Inflammatory macrophage (primary cell): ENCODE data around the gene C9.
"Not testable (repeated sequence)": the region's sequence is repeated elsewhere in the genome, so short reads cannot be mapped to it uniquely, and the experiment has no call there.

Source experiments
- DNase-seq, 2 donors: peaks; one replicate each; pipeline ENCODE4 v3.0.0-alpha.2; 2020 to 2022

The C9 gene

DNA sequence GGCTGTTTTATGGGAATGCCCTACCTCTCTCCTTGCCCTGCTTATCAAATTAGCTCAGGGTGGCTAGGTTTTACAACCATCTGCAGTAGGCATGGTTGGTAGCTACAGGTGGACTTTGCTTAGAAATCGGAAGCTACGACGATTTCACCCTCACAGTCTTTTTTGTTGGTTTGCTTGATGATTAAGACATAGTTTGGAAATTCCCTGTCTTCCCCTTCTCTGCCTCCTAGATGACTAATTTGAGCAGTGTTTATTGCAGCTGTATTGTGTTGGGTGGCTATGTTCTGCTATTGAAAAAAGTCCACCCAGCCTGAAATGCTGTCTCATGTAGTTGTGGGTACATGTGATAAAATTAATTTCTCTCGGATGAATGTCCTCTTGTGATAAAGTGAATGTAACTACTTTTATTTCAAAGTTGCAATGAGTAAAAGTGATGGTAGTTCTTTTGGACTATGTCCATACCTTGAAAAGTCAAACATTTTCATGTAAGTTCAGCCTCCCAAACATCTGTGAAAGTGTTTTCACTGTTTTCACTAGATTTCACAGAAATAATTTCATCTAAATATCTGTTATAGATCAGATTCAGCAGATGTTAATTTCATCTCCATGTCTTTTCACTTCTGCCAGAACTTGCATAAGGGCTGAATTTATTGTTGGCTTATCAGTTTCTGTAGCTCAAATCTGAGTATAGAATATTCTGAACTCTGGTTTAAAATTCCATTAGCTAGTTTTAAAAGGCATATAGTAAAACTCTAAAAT is 107.6 kb downstream of the C9 start:
- DNase-seq = peak; percentile 86 to 89

GRCh38 chr5:39255406-39255805 is 108.9 kb downstream of the C9 start:
- DNase-seq = no peak

DNA sequence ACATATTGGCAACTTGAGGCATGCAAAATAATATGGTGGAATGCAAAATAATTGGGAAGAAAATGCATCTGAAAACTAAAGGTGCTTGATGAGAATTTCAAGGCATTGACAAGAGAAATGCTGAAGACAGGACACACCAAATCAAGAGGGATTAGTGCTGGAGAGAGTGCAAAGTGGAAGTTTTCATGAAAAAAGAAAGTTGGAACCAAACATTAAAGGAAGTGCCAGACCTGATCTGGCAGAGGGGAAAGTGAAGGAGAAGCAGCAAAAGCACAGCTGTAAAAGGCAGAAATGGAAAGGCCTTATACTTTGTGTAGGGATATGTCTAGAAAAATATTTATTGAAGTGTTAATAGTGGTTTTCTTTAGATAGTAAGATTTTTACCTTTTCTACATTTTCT is 109.6 kb downstream of the C9 start:
- DNase-seq = no peak

DNA sequence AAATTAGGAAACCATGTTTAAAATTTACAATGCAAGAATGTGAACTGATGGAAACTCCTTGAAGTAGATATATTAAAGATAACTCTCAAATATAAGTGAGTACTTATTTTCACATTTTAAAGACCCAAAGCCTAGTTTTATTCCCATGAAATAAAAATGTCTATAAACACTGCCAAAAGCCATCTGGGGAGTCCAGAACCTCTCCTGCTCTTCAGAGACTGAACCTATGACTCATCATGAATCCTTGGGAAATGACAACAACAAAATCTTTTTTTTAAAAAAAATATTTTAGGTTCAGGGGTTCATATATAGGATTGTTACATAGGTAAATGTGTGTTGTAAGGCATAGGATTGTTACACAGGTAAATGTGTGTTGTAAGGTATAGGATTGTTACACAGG is 111.1 kb downstream of the C9 start:
- DNase-seq = no peak

GRCh38 chr5:39249564-39250274 is 114.6 kb downstream of the C9 start:
- no peak for DNase-seq

GRCh38 chr5:39249069-39249468 is 115.2 kb downstream of the C9 start:
- no peak for DNase-seq

GRCh38 chr5:39240750-39241149 is 123.5 kb downstream of the C9 start:
- DNase-seq = no peak

- DNase-seq = peak in 1 of 2 donors; percentile 24
Measured at GRCh38 chr5:39238366-39239105, 125.8 kb downstream of the C9 start.

DNA sequence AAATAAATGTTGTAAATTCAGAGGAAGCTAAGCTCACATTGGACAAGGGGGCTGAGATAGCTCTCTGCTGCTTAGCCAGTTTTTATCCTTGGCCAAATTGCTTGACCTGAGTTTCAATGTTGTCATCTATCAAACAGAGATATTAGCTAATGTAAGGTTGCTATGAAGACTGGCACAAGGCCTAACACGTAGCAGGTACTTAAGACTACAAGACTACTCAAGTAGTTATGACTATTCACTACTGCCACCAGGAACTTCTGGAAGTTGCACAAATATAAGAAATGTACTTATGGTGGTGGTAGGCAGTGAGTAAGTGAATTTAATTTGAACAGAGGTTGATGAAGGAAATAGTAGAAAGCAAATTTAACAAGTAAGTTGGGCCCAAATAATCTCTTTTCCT is 127.6 kb downstream of the C9 start:
- no peak for DNase-seq

- no peak for DNase-seq
Measured at GRCh38 chr5:39235648-39236047, 128.6 kb downstream of the C9 start.

- DNase-seq = not testable (repeated sequence)
Measured at GRCh38 chr5:39234494-39234893, 129.8 kb downstream of the C9 start.
